RWPE2 (cell line): Measurements from ENCODE around the gene QSOX1.

Source experiments
- ATAC-seq: fragments of 200-7000 bp; cut with Tn5 transposase; 3 replicates; pipeline ENCODE4 v1.9.1; 2021; ENCODE audit warnings: low read depth
- DNase-seq: peaks from one replicate; pipeline ENCODE4 v3.0.0-alpha.2; 2020; ENCODE audit warnings: low spot score
- H3K27ac ChIP-seq: fragments of 450-650 bp; 2 replicates; pipeline ENCODE4 v1.5.1; 2017; ENCODE audit warnings: mild to moderate bottlenecking; ENCODE audit not compliant: poor library complexity, severe bottlenecking
- H3K27me3 ChIP-seq: fragments of 250-450 bp; sonication (Bioruptor Pico); 2 replicates; pipeline ENCODE4 v1.5.1; 2021; ENCODE audit warnings: mild to moderate bottlenecking, moderate library complexity; ENCODE audit not compliant: insufficient read depth, poor library complexity, severe bottlenecking
- H3K36me3 ChIP-seq: fragments of 250-450 bp; sonication (Bioruptor Pico); 2 replicates; pipeline ENCODE4 v1.5.1; 2020; ENCODE audit warnings: low read depth, mild to moderate bottlenecking, moderate library complexity
- H3K4me1 ChIP-seq: fragments of 250-450 bp; sonication (Bioruptor Pico); 2 replicates; pipeline ENCODE4 v1.5.1; 2021; ENCODE audit warnings: mild to moderate bottlenecking, moderate library complexity; ENCODE audit not compliant: insufficient read depth, poor library complexity, severe bottlenecking
- H3K4me3 ChIP-seq: fragments of 250-450 bp; sonication (Bioruptor Pico); 2 replicates; pipeline ENCODE4 v1.5.1; 2021; ENCODE audit warnings: mild to moderate bottlenecking, moderate library complexity; ENCODE audit not compliant: severe bottlenecking
- H3K9me3 ChIP-seq: fragments of 250-450 bp; sonication (Bioruptor Pico); 2 replicates; pipeline ENCODE4 v1.5.1; 2021; ENCODE audit warnings: mild to moderate bottlenecking, moderate library complexity; ENCODE audit not compliant: severe bottlenecking
- CTCF ChIP-seq: fragments of 450-650 bp; IDR thresholded peaks from one replicate; pipeline ENCODE4 v1.5.1; 2017; ENCODE audit warnings: mild to moderate bottlenecking, moderate library complexity; ENCODE audit not compliant: poor library complexity, severe bottlenecking

QSOX1 gene

GRCh38 chr1:180211860-180212229, 57.2 kb downstream of the QSOX1 start:
- no peaks in the 10 kb centered on the region for H3K36me3 ChIP-seq
- H3K9me3 ChIP-seq, result no peaks in the 10 kb centered on the region
- H3K4me3 ChIP-seq, result no peak overlapping the region
- H3K27ac ChIP-seq, result no peak overlapping the region
- TF ChIP-seq CTCF, result no peak
- no peak for DNase-seq
- no peaks in the 10 kb centered on the region for H3K27me3 ChIP-seq
- no peak for ATAC-seq
- H3K4me1 ChIP-seq, result no peaks in the 10 kb centered on the region

GRCh38 chr1:180213401-180214170, 58.9 kb downstream of the QSOX1 start:
- Histone ChIP-seq H3K36me3 (no peaks in the 10 kb centered on the region), H3K4me3 (no peak overlapping the region), H3K9me3 (no peaks in the 10 kb centered on the region), H3K4me1 (no peaks in the 10 kb centered on the region), H3K27me3 (no peaks in the 10 kb centered on the region), H3K27ac (no peak overlapping the region)
- peak; percentile 47 for TF ChIP-seq CTCF
- peak; percentile 38 for DNase-seq
- ATAC-seq, result no peak; the same call in 2 of the 3 replicates

GRCh38 chr1:180215856-180216625, 61.4 kb downstream of the QSOX1 start:
- TF ChIP-seq CTCF, result no peak
- Histone ChIP-seq H3K36me3 (no peaks in the 10 kb centered on the region), H3K27me3 (no peaks in the 10 kb centered on the region), H3K4me1 (no peaks in the 10 kb centered on the region), H3K27ac (no peak overlapping the region), H3K4me3 (no peak overlapping the region), H3K9me3 (no peaks in the 10 kb centered on the region)
- ATAC-seq (no peak), DNase-seq (no peak)

GRCh38 chr1:180217006-180217405, 62.3 kb downstream of the QSOX1 start:
- H3K36me3 ChIP-seq, result no peaks in the 10 kb centered on the region
- DNase-seq (no peak), ATAC-seq (no peak)
- H3K9me3 ChIP-seq, result no peaks in the 10 kb centered on the region
- no peaks in the 10 kb centered on the region for H3K4me1 ChIP-seq
- TF ChIP-seq CTCF, result no peak
- no peaks in the 10 kb centered on the region for H3K27me3 ChIP-seq
- no peak overlapping the region for H3K27ac ChIP-seq
- H3K4me3 ChIP-seq, result no peak overlapping the region
